Measurements from ENCODE around the gene ASPA. TPM values are rescaled to one million over a fixed set of nuclear protein-coding genes. Genes with fewer than 3 reads are reported as not detected.
A peak's percentile ranks its signal among the peaks of the same experiment; 100 is the strongest.

The ASPA gene
- total RNA-seq, 4 donors from 2014 or later, result 7.8 to 19.2 (median 15.4) TPM

- no peak for DNase-seq (ENCODE audit: low spot score in 2 of 2)
- Histone ChIP-seq H3K9me3 (no peaks in the 10 kb centered on the region), H3K36me3 (no peaks in the 10 kb centered on the region), H3K4me3 (no peak overlapping the region), H3K27ac (no peak overlapping the region), H3K4me1 (peaks cover 5 to 23% (median 13%) of the 10 kb centered on the region in 4 donors), H3K27me3 (no peaks in the 10 kb centered on the region)
- WGBS, 2 donors, result 92 to 93% methylated on average over 21 of the region's 21 CpGs
- TF ChIP-seq CTCF (IDR thresholded peaks at IDR 0.05) (no peak), POLR2A (IDR thresholded peaks at IDR 0.05) (no peak), EP300 (IDR thresholded peaks at IDR 0.05) (no peak)
These were observed 3.7 kb upstream of the ASPA start for GRCh38 chr17:3472137-3472536.

GRCh38 chr17:3474212-3474611 lies 1.6 kb upstream of the ASPA start:
- Histone ChIP-seq H3K36me3 (no peaks in the 10 kb centered on the region), H3K4me3 (peak overlapping the region in 1 of 4 donors; percentile 2), H3K27me3 (no peaks in the 10 kb centered on the region), H3K27ac (peak overlapping the region; percentile 47 to 93 (median 80)), H3K4me1 (peaks cover 5 to 26% (median 13%) of the 10 kb centered on the region in 4 donors), H3K9me3 (no peaks in the 10 kb centered on the region)
- no peak for DNase-seq (ENCODE audit: low spot score in 2 of 2)
- TF ChIP-seq POLR2A (IDR thresholded peaks at IDR 0.05) (no peak), EP300 (IDR thresholded peaks at IDR 0.05) (peak in 1 of 2 donors; percentile 39), CTCF (IDR thresholded peaks at IDR 0.05) (no peak)
- WGBS, 2 donors, result 11 to 12% methylated on average over 3 of the region's 3 CpGs

- H3K27ac ChIP-seq, result peak overlapping the region; percentile 47 to 93 (median 80)
- DNase-seq (ENCODE audit: low spot score in 2 of 2), result peak in 1 of 2 donors; percentile 59
- no peaks in the 10 kb centered on the region for H3K27me3 ChIP-seq
- TF ChIP-seq EP300 (IDR thresholded peaks at IDR 0.05) (peak in 1 of 2 donors; percentile 36), CTCF (IDR thresholded peaks at IDR 0.05) (no peak)
- peaks cover 5 to 26% (median 13%) of the 10 kb centered on the region in 4 donors for H3K4me1 ChIP-seq
- H3K36me3 ChIP-seq, result no peaks in the 10 kb centered on the region
- H3K4me3 ChIP-seq, result peak overlapping the region in 1 of 4 donors; percentile 54
- WGBS, 2 donors, result 20 to 39% methylated on average over 4 of the region's 4 CpGs
- H3K9me3 ChIP-seq, result no peaks in the 10 kb centered on the region
These were observed 529 bp upstream of the ASPA start for GRCh38 chr17:3475251-3475685.

- TF ChIP-seq CTCF (IDR thresholded peaks at IDR 0.05) (no peak), EP300 (IDR thresholded peaks at IDR 0.05) (no peak), POLR2A (IDR thresholded peaks at IDR 0.05) (no peak)
- Histone ChIP-seq H3K27me3 (no peaks in the 10 kb centered on the region), H3K4me3 (no peak overlapping the region), H3K9me3 (no peaks in the 10 kb centered on the region), H3K4me1 (peaks cover under 1 to 11% (median 3%) of the 10 kb centered on the region in 4 donors), H3K27ac (no peak overlapping the region), H3K36me3 (peaks cover 0 to 15% (median 0%) of the 10 kb centered on the region in 3 donors)
- WGBS, 2 donors, result 80 to 86% methylated on average over 3 of the region's 3 CpGs
- DNase-seq (ENCODE audit: low spot score in 2 of 2), result no peak
These were observed 4.2 kb downstream of the ASPA start for GRCh38 chr17:3479988-3480387.

- 29 to 53% methylated on average over 3 of the region's 3 CpGs for WGBS, 2 donors
- H3K9me3 ChIP-seq, result no peaks in the 10 kb centered on the region
- H3K4me3 ChIP-seq, result no peak overlapping the region
- H3K27me3 ChIP-seq, result no peaks in the 10 kb centered on the region
- no peak overlapping the region for H3K27ac ChIP-seq
- peaks cover 0 to 33% (median 0%) of the 10 kb centered on the region in 3 donors for H3K36me3 ChIP-seq
- no peak for DNase-seq (ENCODE audit: low spot score in 2 of 2)
- TF ChIP-seq POLR2A (IDR thresholded peaks at IDR 0.05), result no peak
- TF ChIP-seq EP300 (IDR thresholded peaks at IDR 0.05), result no peak
- TF ChIP-seq CTCF (IDR thresholded peaks at IDR 0.05), result no peak
- H3K4me1 ChIP-seq, result no peaks in the 10 kb centered on the region
These were observed 7.1 kb downstream of the ASPA start for GRCh38 chr17:3482852-3483251.

Data from tibial nerve (tissue), 4 donors.